Measurements from ENCODE around the gene SNX5.

GRCh38 chr20:17998446-17998845, 29.9 kb upstream of the SNX5 start:
- no peak for TF ChIP-seq CTCF (IDR thresholded peaks at IDR 0.05; ENCODE audit: low read depth, low read length)
- no peak for TF ChIP-seq MYC (IDR thresholded peaks at IDR 0.05; ENCODE audit: low read depth, low read length)
